AG09309 (cell line): ENCODE results near the gene SUMO2.
"Not testable (repeated sequence)": the region's sequence is repeated elsewhere in the genome, so short reads cannot be mapped to it uniquely, and the experiment has no call there.

Experiments
- DNase-seq: peaks from one replicate; pipeline ENCODE4 v3.0.0-alpha.2; 2010; ENCODE audit warnings: low read depth
- H3K4me3 ChIP-seq: 2 replicates; pipeline ENCODE4 v1.5.1; 2011; ENCODE audit warnings: mild to moderate bottlenecking, low read depth, low read length, moderate library complexity; ENCODE audit not compliant: control insufficient read depth
- TF ChIP-seq, protein P1 (sequence below): IDR thresholded peaks from 2 replicates; pipeline ENCODE4 v1.5.1; 2011; ENCODE audit warnings: mild to moderate bottlenecking, low read depth, low read length, inconsistent platforms; ENCODE audit not compliant: insufficient read depth, control insufficient read depth; ENCODE audit errors: missing control alignments

SUMO2 gene

DNA sequence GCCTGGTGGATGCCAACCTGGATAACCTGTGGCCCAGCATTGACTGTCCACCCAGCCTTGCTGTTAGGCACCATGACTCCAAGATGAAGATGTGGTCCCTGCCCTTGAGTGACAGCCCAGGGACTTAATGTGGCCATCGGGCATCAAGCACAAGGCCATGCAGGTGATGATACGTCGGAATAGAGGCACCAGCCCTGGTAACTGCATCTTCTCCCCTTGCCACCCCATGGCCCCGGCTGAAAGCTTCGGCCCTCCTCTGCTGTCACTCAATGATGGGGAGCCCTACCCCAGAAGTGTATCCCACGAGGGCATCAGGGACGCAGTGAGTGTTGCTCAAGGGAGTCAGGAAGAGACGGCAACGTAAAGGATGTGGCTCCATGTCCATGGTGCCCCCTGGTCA, 53.2 kb downstream of the SUMO2 start:
- no peak overlapping the region for H3K4me3 ChIP-seq
- DNase-seq: no peak
- TF ChIP-seq, protein P1, sequence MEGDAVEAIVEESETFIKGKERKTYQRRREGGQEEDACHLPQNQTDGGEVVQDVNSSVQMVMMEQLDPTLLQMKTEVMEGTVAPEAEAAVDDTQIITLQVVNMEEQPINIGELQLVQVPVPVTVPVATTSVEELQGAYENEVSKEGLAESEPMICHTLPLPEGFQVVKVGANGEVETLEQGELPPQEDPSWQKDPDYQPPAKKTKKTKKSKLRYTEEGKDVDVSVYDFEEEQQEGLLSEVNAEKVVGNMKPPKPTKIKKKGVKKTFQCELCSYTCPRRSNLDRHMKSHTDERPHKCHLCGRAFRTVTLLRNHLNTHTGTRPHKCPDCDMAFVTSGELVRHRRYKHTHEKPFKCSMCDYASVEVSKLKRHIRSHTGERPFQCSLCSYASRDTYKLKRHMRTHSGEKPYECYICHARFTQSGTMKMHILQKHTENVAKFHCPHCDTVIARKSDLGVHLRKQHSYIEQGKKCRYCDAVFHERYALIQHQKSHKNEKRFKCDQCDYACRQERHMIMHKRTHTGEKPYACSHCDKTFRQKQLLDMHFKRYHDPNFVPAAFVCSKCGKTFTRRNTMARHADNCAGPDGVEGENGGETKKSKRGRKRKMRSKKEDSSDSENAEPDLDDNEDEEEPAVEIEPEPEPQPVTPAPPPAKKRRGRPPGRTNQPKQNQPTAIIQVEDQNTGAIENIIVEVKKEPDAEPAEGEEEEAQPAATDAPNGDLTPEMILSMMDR: no peak

DNA sequence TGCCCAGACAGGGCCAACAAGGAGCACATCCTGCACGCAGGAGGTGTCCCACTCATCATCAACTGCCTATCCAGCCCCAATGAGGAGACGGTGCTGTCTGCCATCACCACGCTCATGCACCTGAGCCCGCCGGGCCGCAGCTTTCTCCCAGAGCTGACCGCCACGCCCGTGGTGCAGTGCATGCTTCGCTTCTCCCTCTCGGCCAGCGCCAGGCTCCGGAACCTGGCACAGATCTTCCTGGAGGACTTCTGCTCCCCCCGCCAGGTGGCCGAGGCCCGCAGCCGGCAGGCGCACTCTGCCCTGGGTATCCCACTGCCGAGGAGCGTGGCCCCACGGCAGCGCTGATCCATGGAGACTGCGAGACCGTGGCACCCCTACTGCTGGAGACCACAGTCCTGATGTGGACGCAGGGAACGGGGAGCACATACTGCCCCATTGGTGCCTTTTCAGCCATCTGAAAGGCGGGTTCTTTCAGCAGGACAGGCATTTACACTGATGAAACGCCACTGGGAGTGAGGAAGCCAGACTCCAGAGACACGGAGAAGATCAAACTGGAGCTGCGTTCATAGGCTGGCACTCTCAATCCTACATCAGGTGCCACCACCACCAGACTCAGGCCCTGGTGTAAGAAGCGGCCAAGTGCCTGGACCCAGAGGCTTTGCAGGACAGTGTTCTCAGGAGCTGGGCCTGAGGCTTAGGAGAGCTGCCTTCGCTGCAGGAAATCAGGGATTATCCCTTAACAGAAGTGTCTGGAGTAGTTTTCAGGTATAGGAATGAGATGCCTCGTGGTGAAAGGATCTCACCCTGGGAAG, 53.9 kb downstream of the SUMO2 start:
- DNase-seq: no peak
- no peak overlapping the region for H3K4me3 ChIP-seq
- TF ChIP-seq, protein P1: no peak

DNA sequence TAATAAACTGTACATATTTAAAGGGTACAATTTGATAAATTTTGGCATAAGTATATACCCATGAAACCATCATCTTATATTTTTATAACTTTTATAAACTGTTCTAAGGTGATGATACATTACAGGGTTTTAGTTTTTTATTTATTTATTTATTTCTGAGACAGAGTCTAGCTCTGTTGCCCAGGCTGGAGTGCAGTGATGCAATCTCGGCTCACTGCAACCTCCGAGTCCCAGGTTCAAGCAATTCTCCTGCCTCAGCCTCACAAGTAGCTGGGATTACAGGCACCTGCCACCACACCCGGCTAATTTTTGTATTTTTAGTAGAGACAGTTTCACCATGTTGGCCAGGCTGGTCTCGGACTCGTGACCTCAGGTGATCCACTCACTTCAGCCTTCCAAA, 54.8 kb downstream of the SUMO2 start:
- not testable (repeated sequence) for H3K4me3 ChIP-seq, DNase-seq

DNA sequence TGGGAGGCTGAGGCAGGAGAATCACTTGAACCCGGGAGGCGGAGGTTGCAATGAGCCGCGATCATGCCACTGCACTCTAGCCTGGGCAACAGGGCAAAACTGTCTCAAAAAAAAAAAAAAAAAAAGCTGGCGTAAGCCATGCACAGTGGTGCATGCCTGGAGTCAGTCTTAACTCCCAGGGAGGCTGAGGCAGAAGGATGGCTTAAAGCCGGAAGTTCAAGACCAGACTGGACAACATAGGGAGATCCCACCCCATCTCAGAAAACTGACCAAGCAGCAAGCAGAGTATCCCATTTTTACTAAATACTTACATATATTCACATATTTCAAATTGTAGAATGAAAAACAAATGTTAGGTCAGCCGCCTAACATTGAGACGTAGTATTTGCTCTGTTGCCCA, 55.8 kb downstream of the SUMO2 start:
- no peak overlapping the region for H3K4me3 ChIP-seq
- DNase-seq: no peak
- TF ChIP-seq, protein P1: no peak

DNA sequence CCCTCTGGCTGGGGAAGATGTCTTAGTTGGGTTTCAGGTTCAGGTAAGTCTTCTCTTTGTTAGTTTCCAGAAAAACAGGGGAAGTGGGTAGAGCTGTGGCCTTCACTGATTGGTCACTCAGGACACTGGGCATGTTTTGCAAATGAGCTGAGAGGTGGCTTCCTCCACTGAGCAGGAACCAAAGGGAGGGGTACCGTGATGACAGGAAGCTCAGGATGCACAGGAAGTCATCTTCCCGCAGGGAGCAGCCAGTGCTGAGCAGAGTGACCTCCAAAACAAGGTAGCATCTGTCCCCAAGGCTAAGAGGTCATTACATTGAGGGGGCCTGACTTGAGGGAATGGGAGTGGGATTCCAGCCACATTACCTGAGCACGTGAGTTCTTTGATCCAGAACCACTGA, 56.8 kb downstream of the SUMO2 start:
- DNase-seq: no peak
- TF ChIP-seq, protein P1: no peak
- H3K4me3 ChIP-seq: no peak overlapping the region

DNA sequence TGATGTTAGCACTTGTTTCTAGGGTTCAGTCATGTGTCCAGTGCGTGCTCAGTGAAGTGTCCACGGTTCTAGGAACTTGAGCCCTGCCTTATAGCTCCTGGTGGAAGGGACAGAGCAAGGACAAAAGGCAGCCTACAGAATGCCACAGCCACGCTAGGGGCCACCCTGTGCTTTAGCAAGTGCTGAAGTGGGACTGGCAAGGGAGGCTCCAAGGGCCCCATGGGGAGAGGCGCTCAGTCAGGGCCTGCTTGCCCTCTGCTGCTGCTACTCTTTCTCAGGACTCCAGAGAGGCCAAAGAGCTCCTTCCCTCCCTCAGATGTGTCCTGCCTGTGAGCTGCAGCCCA, 58.0 kb downstream of the SUMO2 start:
- H3K4me3 ChIP-seq: no peak overlapping the region
- TF ChIP-seq, protein P1: no peak
- no peak for DNase-seq

DNA sequence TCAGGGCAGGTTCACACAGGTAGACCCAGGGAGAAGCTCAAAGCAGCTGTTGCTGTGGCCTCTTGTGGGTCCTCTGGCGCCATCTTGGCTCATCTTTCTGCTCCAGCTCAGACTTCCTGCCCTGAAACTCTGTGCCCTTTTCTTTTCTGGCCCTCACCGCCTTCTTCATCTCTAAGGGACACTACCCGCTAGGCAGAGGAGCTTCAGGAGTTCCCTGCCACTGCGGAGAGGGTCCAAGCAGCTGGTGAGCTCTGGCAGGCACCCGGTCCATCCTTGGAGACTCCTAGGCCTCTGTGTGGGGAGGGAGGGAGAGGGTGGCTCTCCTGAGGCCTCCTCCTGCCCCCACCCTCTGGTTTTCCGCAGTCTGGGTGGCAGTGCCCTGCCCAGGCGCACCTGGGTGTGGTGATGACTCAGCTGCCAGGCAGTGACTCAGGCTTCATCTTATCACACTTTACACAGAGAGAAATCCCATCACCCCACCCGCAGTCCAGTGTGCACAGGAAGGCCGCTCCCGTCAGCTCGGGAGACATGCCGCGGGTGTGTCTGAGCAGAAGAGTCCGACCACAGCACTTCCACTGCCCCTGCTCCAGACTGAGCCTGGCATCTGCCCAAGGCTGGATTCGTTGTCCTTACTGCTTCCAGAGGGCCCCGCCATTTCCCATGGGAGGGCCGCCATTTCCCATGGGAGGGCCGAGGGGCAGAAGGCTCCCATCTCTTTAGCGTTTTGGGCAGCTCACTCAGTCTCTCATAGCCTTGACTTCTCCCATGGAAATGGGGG, 58.5 kb downstream of the SUMO2 start:
- DNase-seq: no peak
- TF ChIP-seq, protein P1: no peak
- H3K4me3 ChIP-seq: no peak overlapping the region
